ENCODE data around the gene FHIT.

DNA sequence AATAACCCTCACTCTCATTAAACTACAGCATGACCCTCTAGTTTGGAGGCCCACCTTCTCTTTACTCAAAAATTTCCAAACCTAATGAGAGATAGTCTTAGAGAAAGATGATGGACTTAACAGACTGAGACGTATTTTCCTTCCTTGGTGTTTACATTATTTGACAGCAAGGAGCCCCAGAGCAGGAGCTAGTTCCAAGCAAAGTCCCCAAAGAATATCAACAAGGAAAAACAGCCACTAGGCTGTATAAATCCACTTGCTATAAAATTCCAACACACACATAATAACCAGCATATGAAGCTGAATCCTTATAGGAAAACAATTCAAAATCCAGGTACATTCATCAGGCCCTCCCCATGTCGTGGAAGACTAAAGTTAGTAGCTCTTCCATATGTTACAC, 660.0 kb downstream of the FHIT start:
- TF ChIP-seq CTCF (IDR thresholded peaks at IDR 0.05; ENCODE audit: low read depth, low read length, poor library complexity, severe bottlenecking) (no peak), EZH2phosphoT487 (IDR thresholded peaks at IDR 0.05; ENCODE audit: borderline replicate concordance, low read length) (no peak)
